ENCODE data around the gene P3H3.
A peak's percentile ranks its signal among the peaks of the same experiment; 100 is the strongest.
"Not testable (repeated sequence)": the region's sequence is repeated elsewhere in the genome, so short reads cannot be mapped to it uniquely, and the experiment has no call there.

The P3H3 gene

DNA sequence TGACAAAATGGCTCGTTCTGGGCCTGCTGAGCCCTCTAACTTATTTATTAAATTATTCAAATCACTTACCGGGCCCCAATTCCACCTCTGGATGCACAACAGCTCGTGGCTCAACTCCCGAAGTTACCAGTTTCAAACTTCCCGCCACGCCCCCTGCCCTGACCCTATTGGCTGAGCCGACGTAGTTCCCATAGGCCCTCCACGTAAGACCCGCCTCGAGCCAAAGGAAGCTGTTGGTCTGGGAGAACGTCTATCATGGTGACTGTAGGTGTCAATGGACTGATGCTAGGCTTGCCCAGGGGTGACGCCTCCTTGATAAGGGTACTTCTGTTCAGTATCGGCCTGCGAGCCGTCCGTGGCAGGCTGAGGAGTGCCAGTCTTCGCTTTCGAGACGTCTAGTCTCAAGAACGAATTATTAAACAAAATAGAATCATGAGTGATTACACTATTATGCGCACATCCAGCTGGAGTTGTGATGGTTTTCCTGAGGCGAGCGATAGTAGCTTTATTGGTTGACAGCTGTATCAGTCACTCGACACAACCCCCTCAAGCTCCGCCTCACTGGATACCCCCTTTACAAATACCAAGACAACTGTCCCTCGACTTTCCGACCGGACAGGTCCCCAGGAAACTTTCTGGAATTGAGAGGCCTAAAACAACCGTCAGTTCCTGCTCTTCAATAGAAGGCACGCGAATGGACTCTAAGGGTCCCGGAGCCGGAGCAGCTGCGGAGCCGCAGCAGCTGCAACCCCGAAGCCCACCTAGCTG, 23.1 kb downstream of the P3H3 start, which contains the start of gene CDCA3:
CDCA3 (minus strand) TSS at position 134 of the 768 bp plus-strand sequence. CDS start 334 bp downstream, outside the sequence.
- DNase-seq: peak; percentile 99 to 100
- TF ChIP-seq GATA1 (IDR thresholded peaks at IDR 0.05; ENCODE audit: low read depth, low read length) (no peak), POLR2A (IDR thresholded peaks at IDR 0.05; ENCODE audit: low read length) (peak; percentile 100)

DNA sequence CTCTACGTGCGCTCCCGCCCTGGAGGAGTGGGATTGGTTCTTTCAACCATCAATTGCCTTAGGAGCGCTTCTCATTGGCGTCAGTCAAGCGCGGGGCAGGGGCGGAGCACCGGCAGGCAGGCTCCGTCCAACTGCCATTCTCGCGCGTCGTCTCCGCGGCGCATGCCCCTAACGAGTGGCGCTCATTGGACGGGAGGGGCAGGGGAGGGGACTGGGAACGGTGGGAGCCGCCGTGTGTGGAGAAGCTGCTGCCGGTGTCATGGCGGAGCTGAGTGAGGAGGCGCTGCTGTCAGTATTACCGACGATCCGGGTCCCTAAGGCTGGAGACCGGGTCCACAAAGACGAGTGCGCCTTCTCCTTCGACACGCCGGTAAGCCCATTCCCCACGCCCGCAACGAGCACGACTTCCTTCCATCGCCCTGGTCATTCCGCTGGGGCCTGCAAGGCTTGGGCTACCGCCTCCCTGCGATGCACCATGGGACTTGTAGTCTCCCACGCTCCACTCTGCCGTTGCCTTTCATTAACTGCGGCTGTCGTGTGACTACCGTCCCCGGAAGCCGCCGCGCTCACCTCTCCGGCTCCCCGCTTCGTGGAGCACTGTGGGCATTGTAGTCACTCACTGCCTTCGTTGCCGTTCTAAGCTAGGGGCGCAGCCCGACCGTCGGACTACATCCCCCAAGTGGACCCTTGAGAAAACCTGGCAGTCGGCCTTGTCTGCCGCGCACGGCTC, 23.9 kb downstream of the P3H3 start, which contains the start of gene USP5:
USP5 (plus strand) TSS at position 230 of the 730 bp plus-strand sequence; CDS start at position 260, 30 bp downstream.
- TF ChIP-seq GATA1 (IDR thresholded peaks at IDR 0.05; ENCODE audit: low read depth, low read length): no peak
- TF ChIP-seq POLR2A (IDR thresholded peaks at IDR 0.05; ENCODE audit: low read length): peak; percentile 11
- DNase-seq: peak; percentile 99 to 100

DNA sequence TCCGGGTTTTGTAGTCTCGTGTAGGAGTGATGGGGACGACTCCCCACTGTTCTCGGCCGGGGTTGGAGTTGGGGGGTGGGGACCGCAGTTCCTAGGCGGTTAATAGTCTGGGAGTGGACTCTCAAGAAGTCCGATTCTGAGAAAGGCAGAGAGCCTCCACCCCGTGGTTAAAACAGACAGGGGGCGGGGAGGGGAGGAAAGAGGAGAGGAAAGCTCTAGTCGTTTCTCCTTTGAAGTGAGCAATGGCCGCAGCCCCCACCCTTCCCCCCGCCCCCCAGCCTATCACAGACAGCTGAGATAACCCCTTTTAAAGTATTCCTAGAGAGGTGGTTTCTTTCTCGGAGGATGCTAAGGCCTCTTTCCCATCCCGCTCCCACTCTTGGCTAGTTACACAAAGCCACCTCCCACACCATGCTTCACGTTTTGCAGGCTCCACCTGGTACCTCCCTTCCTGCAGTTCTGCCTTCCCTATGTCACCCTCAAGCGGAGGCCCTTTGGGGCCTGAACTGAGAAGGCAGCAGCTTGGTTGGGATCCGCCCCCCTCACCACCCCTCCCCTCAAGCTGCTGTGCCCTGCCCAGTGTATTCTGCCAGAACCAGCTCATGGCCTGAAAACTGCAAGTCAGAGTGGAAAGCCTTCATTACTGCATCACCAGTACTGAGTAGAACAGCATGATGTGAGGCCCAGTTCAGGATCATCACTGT, 24.6 kb downstream of the P3H3 start:
- DNase-seq: peak; percentile 95 to 96
- no peak for TF ChIP-seq GATA1 (IDR thresholded peaks at IDR 0.05; ENCODE audit: low read depth, low read length)
- peak; percentile 29 for TF ChIP-seq POLR2A (IDR thresholded peaks at IDR 0.05; ENCODE audit: low read length)

DNA sequence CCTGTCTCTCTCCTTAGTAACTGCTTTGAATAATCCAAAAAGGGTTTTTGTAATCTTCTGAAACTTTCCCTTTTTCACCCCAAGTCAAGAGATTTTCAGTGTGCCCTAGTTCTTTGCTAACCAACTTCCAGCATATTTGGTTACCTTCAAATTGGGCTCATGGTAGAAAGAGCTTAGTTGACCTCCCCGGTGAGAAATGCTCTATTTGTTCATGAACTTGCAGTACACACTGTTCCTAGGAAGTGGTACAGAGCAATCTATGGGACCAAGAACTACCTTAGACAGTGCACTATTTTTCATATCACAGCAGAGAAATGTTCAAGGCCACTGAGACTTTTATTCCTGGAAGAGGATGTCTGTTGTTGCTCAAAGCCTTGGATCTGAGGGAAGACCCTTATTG, 25.4 kb downstream of the P3H3 start:
- DNase-seq: no peak

DNA sequence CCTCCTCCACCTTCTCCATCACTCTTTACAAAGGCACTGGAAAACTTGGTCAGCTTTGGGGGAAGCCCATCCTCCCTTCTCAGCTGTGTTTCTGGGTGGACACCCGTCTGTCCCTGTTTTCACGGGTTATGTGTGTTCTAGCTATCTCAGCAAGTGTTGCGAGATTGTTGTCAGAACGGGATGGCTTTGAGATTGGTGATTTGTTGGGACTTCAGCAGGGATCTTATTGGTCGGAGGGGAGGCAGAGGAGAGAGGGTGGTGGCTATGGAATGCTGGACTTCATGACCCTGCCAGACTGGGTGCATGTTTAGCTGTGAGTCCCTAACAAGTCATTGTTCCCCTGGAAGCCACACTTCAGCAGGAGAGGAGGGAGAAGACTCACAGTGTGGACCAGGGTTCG, 25.8 kb downstream of the P3H3 start:
- TF ChIP-seq POLR2A (IDR thresholded peaks at IDR 0.05; ENCODE audit: low read length): no peak
- no peak for TF ChIP-seq GATA1 (IDR thresholded peaks at IDR 0.05; ENCODE audit: low read depth, low read length)
- DNase-seq: no peak

More for the DNA sequence above, 25.4 kb downstream of the P3H3 start:
- TF ChIP-seq POLR2A (IDR thresholded peaks at IDR 0.05; ENCODE audit: low read length) (no peak), GATA1 (IDR thresholded peaks at IDR 0.05; ENCODE audit: low read depth, low read length) (no peak)

DNA sequence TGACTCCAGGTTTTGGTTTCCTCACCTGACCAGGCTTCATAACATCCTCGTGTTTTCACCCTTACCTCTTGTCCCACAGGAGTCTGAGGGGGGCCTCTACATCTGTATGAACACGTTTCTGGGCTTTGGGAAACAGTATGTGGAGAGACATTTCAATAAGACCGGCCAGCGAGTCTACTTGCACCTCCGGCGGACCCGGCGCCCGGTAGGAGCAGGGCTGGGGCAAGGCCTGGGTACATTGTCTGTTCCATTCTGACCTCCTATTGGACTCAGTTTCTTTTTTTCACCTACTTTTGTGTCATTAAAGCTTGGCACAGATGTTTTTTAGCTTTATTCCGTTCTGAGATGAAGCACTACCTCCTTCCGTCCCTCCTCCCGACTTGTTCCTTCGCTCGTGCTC, 27.1 kb downstream of the P3H3 start:
- no peak for TF ChIP-seq GATA1 (IDR thresholded peaks at IDR 0.05; ENCODE audit: low read depth, low read length)
- TF ChIP-seq POLR2A (IDR thresholded peaks at IDR 0.05; ENCODE audit: low read length): no peak
- DNase-seq: no peak

DNA sequence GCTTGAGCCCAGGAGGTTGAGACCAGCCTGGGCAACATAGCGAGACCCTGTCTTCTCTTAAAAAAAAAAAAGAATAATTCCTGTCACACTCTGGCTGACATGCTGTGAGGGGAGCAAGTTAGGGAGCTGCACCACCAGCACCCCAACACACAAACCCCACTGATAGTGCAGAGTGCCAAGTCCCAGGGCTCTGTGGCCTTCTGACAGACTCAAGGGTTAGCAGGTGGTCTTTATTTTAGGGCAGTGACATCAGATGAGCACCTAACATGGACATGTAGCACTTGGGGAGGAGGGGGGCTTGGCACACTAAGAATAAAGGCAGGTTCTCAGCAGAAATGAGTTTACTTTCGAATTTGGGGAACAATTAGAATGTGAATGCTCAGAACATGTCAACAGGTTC, 30.6 kb downstream of the P3H3 start:
- no peak for DNase-seq
- no peak for TF ChIP-seq POLR2A (IDR thresholded peaks at IDR 0.05; ENCODE audit: low read length)
- no peak for TF ChIP-seq GATA1 (IDR thresholded peaks at IDR 0.05; ENCODE audit: low read depth, low read length)

DNA sequence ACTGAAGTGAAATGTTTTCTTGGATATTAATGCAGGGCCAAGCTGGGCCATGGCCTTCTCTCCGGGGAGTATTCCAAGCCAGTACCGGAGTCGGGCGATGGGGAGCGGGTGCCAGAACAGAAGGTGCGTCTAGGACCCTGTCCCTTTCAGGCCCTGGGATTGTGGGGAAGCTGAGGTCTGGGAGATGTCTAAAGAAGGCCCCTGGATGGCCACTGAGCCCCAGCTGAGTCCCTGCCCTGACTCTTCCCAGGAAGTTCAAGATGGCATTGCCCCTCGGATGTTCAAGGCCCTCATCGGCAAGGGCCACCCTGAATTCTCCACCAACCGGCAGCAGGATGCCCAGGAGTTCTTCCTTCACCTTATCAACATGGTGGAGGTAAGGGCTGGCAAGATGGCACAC, 31.9 kb downstream of the P3H3 start:
- no peak for DNase-seq
- TF ChIP-seq POLR2A (IDR thresholded peaks at IDR 0.05; ENCODE audit: low read length) (no peak), GATA1 (IDR thresholded peaks at IDR 0.05; ENCODE audit: low read depth, low read length) (no peak)

DNA sequence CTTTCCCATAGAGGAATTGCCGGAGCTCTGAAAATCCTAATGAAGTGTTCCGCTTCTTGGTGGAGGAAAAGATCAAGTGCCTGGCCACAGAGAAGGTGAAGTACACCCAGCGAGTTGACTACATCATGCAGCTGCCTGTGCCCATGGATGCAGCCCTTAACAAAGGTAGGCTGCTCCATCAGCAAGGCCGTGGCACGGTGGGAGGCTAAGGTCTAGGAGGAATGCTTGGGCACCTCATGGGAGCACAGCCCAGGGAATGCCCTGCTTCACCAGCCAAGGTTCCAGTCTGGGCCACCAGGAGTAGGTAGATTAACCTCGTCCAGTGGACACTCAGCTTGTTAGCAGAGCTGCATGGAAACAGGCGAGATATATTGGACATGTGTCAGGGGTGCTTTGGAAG, 32.7 kb downstream of the P3H3 start:
- no peak for TF ChIP-seq GATA1 (IDR thresholded peaks at IDR 0.05; ENCODE audit: low read depth, low read length)
- no peak for TF ChIP-seq POLR2A (IDR thresholded peaks at IDR 0.05; ENCODE audit: low read length)
- no peak for DNase-seq

DNA sequence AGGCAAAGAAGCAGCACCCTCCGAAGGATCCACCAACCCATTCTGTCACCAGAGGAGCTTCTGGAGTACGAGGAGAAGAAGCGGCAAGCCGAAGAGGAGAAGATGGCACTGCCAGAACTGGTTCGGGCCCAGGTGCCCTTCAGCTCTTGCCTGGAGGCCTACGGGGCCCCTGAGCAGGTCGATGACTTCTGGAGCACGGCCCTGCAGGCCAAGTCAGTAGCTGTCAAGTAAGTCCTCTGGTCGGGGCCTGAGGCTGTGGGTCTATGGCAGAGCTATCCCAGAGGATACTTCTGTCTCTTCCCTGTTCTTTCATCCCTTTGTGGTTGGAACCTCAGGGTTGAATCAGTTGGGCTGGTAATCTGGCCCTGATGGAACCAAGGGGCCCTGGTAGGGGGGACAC, 33.2 kb downstream of the P3H3 start:
- TF ChIP-seq POLR2A (IDR thresholded peaks at IDR 0.05; ENCODE audit: low read length) (no peak), GATA1 (IDR thresholded peaks at IDR 0.05; ENCODE audit: low read depth, low read length) (no peak)
- no peak for DNase-seq

DNA sequence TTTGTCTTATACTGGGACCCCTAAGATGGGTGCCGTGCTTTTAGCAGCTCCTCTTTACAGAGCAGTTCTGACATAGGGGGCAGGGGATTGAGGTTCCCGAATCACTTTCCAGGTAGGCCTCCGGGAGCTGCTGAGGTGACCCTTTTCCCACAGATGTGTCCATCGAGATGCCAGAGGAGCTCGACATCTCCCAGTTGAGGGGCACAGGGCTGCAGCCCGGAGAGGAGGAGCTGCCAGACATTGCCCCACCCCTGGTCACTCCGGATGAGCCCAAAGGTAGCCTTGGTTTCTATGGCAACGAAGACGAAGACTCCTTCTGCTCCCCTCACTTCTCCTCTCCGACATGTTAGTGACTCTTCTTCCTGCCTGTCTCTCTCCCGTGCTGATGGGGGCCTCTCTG, 34.8 kb downstream of the P3H3 start:
- no peak for DNase-seq

DNA sequence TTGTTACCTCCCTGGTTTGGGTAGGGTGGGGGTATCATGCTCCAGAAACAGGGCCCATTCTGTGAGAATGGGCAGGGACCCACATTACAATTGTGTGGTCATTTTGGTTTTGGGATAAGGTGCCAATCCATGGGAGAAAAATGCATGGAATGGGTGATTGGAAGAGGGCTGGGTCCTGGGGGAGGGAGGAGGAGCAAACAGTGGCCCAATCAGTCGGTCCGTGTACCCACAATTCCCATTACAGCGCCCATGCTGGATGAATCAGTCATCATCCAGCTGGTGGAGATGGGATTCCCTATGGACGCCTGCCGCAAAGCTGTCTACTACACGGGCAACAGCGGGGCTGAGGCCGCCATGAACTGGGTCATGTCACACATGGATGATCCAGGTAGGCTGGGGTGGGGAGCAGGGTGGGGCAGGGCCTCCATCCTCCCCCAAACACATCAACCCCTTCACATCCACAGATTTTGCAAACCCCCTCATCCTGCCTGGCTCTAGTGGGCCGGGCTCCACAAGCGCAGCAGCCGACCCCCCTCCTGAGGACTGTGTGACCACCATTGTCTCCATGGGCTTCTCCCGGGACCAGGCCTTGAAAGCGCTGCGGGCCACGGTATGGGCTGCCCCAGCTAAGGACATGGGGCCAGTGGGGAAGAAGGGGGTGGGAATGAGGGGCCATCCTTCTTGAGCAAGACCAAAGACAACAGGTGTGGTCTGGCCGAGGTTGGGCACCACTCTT, 35.5 kb downstream of the P3H3 start:
- no peak for TF ChIP-seq GATA1 (IDR thresholded peaks at IDR 0.05; ENCODE audit: low read depth, low read length)
- TF ChIP-seq POLR2A (IDR thresholded peaks at IDR 0.05; ENCODE audit: low read length): no peak
- DNase-seq: no peak

More for the DNA sequence above, 34.8 kb downstream of the P3H3 start:
- no peak for TF ChIP-seq POLR2A (IDR thresholded peaks at IDR 0.05; ENCODE audit: low read length)
- no peak for TF ChIP-seq GATA1 (IDR thresholded peaks at IDR 0.05; ENCODE audit: low read depth, low read length)

DNA sequence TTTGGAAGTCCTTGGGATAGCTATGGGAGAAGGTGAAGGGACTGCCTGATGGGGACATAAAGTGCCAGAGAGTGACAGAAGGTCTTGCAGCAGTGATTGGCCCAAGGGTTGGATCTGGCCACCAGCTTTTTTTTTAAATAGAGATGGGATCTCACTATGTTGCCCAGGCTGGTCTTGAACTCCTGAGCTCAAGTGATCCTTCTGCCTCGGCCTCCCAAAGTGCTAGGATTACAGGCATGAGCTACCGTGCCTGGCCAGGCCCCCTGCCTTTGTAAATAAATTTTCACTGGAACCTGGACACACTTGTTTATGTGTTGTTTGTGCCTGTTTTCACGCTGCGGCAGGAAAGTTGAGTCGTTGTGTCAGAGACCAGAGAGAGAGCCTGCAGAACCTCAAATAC, 37.1 kb downstream of the P3H3 start:
- DNase-seq: not testable (repeated sequence)
